Breast epithelium (tissue), 3 donors: ENCODE results near the gene METTL8.

Source experiments
- CTCF ChIP-seq, 3 donors: fragments of 450-650 bp; IDR thresholded peaks; one replicate each; pipeline ENCODE4 v1.5.1; 2016 to 2017; ENCODE audit warnings: antibody characterized with exemption in 3 of 3, mild to moderate bottlenecking in 3 of 3, moderate library complexity in 3 of 3
- POLR2A ChIP-seq: fragments of 450-650 bp; IDR thresholded peaks from one replicate; pipeline ENCODE4 v1.6.1; 2016; ENCODE audit warnings: antibody characterized with exemption, mild to moderate bottlenecking, moderate library complexity

GRCh38 chr2:171482308-171482707, 48.5 kb upstream of the METTL8 start:
- no peak for TF ChIP-seq CTCF (IDR thresholded peaks at IDR 0.05)
- no peak for TF ChIP-seq POLR2A
